ENCODE data around the gene PBX2. TPM values are rescaled to one million over a fixed set of nuclear protein-coding genes. Genes with fewer than 3 reads are reported as not detected.

Gene PBX2
- total and polyA plus RNA-seq, 2 experiments from 2014 or later, result 3.1 to 25.4 TPM

GRCh38 chr6:32218167-32218566, 28.2 kb upstream of the PBX2 start:
- Histone ChIP-seq H3F3A (ENCODE audit: insufficient read depth) (no peaks in the 10 kb centered on the region), H3K9ac (no peak overlapping the region), H3K4me1 (ENCODE audit: insufficient read depth) (no peaks in the 10 kb centered on the region), H3K27ac (no peak overlapping the region), H3K27me3 (replicated peaks; ENCODE audit: insufficient read depth) (no peaks in the 10 kb centered on the region), H3K9me2 (ENCODE audit: insufficient read depth) (no peaks in the 10 kb centered on the region), H4K20me1 (ENCODE audit: insufficient read depth) (no peaks in the 10 kb centered on the region), H3K9me3 (ENCODE audit: low read depth) (no peaks in the 10 kb centered on the region), H3K4me3 (no peak overlapping the region), H3K79me2 (ENCODE audit: insufficient read depth) (no peaks in the 10 kb centered on the region), H3K4me2 (ENCODE audit: unreplicated experiment) (no peak overlapping the region), H3K36me3 (ENCODE audit: low read depth) (no peaks in the 10 kb centered on the region), H2AFZ (no peak overlapping the region)
- no peak for TF ChIP-seq EZH2phosphoT487 (IDR thresholded peaks at IDR 0.05; ENCODE audit: insufficient read depth, low read depth)
- no peak for TF ChIP-seq EZH2 (IDR thresholded peaks at IDR 0.05; ENCODE audit: insufficient read depth, poor library complexity, severe bottlenecking)
- 53% methylated on average over 7 of the region's 7 CpGs for WGBS, 2 experiments (ENCODE audit: low coverage in 1 of 2, low lambda C conversion rate in 2 of 2, missing lambda C conversion rate in 2 of 2)
- in situ Hi-C loops (cut with MboI), result no loop called here
- DNase-seq, result no peak

DNA sequence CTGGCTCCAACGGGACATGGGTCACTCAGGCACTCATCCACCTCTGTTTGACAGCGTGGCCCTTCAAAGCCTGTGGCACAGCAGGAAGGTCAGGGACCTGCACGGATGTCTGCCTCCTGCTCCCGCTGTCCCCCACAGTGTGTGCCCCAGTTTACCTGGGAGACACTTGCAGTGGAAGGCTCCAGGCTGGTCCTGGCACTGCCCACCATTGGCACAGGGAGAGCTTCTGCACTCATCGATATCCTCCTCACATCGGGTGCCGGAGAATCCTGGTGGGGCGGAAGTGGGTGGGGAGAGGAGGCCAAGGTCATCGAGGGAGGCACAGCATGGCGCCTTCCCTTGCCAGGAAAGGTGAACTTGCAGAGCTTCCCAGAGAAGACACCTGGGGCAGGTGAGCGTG, 27.0 kb upstream of the PBX2 start:
- Histone ChIP-seq H3K9me3 (ENCODE audit: low read depth) (no peaks in the 10 kb centered on the region), H3K4me2 (ENCODE audit: unreplicated experiment) (no peak overlapping the region), H4K20me1 (ENCODE audit: insufficient read depth) (no peaks in the 10 kb centered on the region), H3F3A (ENCODE audit: insufficient read depth) (no peaks in the 10 kb centered on the region), H3K36me3 (ENCODE audit: low read depth) (no peaks in the 10 kb centered on the region), H3K4me3 (no peak overlapping the region), H3K9ac (no peak overlapping the region), H2AFZ (no peak overlapping the region), H3K27me3 (replicated peaks; ENCODE audit: insufficient read depth) (no peaks in the 10 kb centered on the region), H3K4me1 (ENCODE audit: insufficient read depth) (no peaks in the 10 kb centered on the region), H3K79me2 (ENCODE audit: insufficient read depth) (no peaks in the 10 kb centered on the region), H3K9me2 (ENCODE audit: insufficient read depth) (no peaks in the 10 kb centered on the region), H3K27ac (no peak overlapping the region)
- in situ Hi-C loops (cut with MboI), result no loop called here
- DNase-seq, result no peak
- WGBS, 2 experiments (ENCODE audit: low coverage in 1 of 2, low lambda C conversion rate in 2 of 2, missing lambda C conversion rate in 2 of 2), result 70 to 72% methylated on average over 11 of the region's 11 CpGs
- TF ChIP-seq EZH2phosphoT487 (IDR thresholded peaks at IDR 0.05; ENCODE audit: insufficient read depth, low read depth), result no peak
- TF ChIP-seq EZH2 (IDR thresholded peaks at IDR 0.05; ENCODE audit: insufficient read depth, poor library complexity, severe bottlenecking), result no peak

DNA sequence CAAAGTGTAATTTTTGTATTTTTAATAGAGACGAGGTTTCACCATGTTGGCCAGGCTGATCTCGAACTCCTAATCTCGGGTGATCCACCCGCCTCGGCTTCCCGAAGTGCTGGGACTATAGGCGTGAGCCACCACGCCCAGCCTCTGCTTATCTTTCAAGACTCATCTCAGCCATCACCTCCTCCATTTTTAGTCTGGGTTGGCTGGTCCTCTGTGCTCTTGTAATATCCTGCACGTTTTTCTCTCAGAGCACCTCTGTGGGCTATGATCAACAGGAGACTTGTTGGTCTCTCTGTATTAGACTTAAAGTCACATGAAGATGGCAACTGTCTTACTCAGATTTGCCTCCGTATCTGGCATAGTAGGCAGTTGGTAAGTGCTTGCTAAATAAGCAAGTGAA, 26.3 kb upstream of the PBX2 start:
- Histone ChIP-seq H3K79me2 (ENCODE audit: insufficient read depth) (no peaks in the 10 kb centered on the region), H3K27me3 (replicated peaks; ENCODE audit: insufficient read depth) (no peaks in the 10 kb centered on the region), H3K4me2 (ENCODE audit: unreplicated experiment) (no peak overlapping the region), H3K36me3 (ENCODE audit: low read depth) (no peaks in the 10 kb centered on the region), H2AFZ (no peak overlapping the region), H3K27ac (no peak overlapping the region), H3K4me1 (ENCODE audit: insufficient read depth) (no peaks in the 10 kb centered on the region), H3K9me2 (ENCODE audit: insufficient read depth) (no peaks in the 10 kb centered on the region), H3K4me3 (no peak overlapping the region), H4K20me1 (ENCODE audit: insufficient read depth) (no peaks in the 10 kb centered on the region), H3K9ac (no peak overlapping the region), H3K9me3 (ENCODE audit: low read depth) (no peaks in the 10 kb centered on the region), H3F3A (ENCODE audit: insufficient read depth) (no peaks in the 10 kb centered on the region)
- whole genome bisulfite sequencing, 2 experiments (ENCODE audit: low coverage in 1 of 2, low lambda C conversion rate in 2 of 2, missing lambda C conversion rate in 2 of 2), result 50 to 58% methylated on average over 10 of the region's 10 CpGs
- no peak for TF ChIP-seq EZH2 (IDR thresholded peaks at IDR 0.05; ENCODE audit: insufficient read depth, poor library complexity, severe bottlenecking)
- TF ChIP-seq EZH2phosphoT487 (IDR thresholded peaks at IDR 0.05; ENCODE audit: insufficient read depth, low read depth), result no peak
- in situ Hi-C loops (cut with MboI), result no loop called here
- DNase-seq, result no peak

GRCh38 chr6:32215617-32216016, 25.6 kb upstream of the PBX2 start:
- no peaks in the 10 kb centered on the region for H3K79me2 ChIP-seq (ENCODE audit: insufficient read depth)
- no peaks in the 10 kb centered on the region for H3K4me1 ChIP-seq (ENCODE audit: insufficient read depth)
- H2AFZ ChIP-seq, result no peak overlapping the region
- H4K20me1 ChIP-seq (ENCODE audit: insufficient read depth), result no peaks in the 10 kb centered on the region
- H3K36me3 ChIP-seq (ENCODE audit: low read depth), result no peaks in the 10 kb centered on the region
- H3K4me3 ChIP-seq, result no peak overlapping the region
- H3K27ac ChIP-seq, result no peak overlapping the region
- TF ChIP-seq EZH2phosphoT487 (IDR thresholded peaks at IDR 0.05; ENCODE audit: insufficient read depth, low read depth) (no peak), EZH2 (IDR thresholded peaks at IDR 0.05; ENCODE audit: insufficient read depth, poor library complexity, severe bottlenecking) (no peak)
- no peak overlapping the region for H3K4me2 ChIP-seq (ENCODE audit: unreplicated experiment)
- no peak overlapping the region for H3K9ac ChIP-seq
- H3F3A ChIP-seq (ENCODE audit: insufficient read depth), result no peaks in the 10 kb centered on the region
- H3K9me3 ChIP-seq (ENCODE audit: low read depth), result no peaks in the 10 kb centered on the region
- in situ Hi-C loops (cut with MboI), result no loop called here
- no peaks in the 10 kb centered on the region for H3K9me2 ChIP-seq (ENCODE audit: insufficient read depth)
- DNase-seq, result no peak
- no peaks in the 10 kb centered on the region for H3K27me3 ChIP-seq (replicated peaks; ENCODE audit: insufficient read depth)
- 71 to 82% methylated on average over 4 of the region's 4 CpGs for WGBS, 2 experiments (ENCODE audit: low coverage in 1 of 2, low lambda C conversion rate in 2 of 2, missing lambda C conversion rate in 2 of 2)

DNA sequence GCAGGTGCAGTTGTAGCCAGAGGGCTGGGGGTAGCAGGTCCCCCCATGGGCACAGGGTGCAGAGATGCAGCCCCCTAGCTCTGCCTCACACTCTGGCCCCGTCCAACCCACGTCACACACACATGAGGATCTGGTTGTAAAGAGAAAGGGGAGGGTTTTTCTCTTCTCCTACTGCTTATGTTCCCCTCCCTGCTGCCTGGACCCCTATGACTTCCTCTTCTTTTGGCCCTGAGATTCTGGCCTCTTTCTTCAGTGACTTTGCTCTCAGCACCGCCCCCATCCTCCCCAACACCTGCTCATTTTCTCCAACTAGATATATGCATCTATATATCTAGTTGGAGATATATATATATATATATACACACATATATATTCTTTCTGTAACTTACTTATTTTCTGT, 24.1 kb upstream of the PBX2 start:
- Histone ChIP-seq H4K20me1 (ENCODE audit: insufficient read depth) (no peaks in the 10 kb centered on the region), H3K27me3 (replicated peaks; ENCODE audit: insufficient read depth) (no peaks in the 10 kb centered on the region)
- WGBS, 2 experiments (ENCODE audit: low coverage in 1 of 2, low lambda C conversion rate in 2 of 2, missing lambda C conversion rate in 2 of 2), result 38 to 45% methylated on average over 3 of the region's 3 CpGs

More for the DNA sequence above, 24.1 kb upstream of the PBX2 start:
- in situ Hi-C loops (cut with MboI), result no loop called here
- H3K4me1 ChIP-seq (ENCODE audit: insufficient read depth), result no peaks in the 10 kb centered on the region
- H3K79me2 ChIP-seq (ENCODE audit: insufficient read depth), result no peaks in the 10 kb centered on the region
- H2AFZ ChIP-seq, result no peak overlapping the region
- no peak overlapping the region for H3K4me3 ChIP-seq
- H3K27ac ChIP-seq, result no peak overlapping the region
- no peaks in the 10 kb centered on the region for H3K36me3 ChIP-seq (ENCODE audit: low read depth)
- H3F3A ChIP-seq (ENCODE audit: insufficient read depth), result no peaks in the 10 kb centered on the region
- no peak overlapping the region for H3K9ac ChIP-seq
- H3K9me2 ChIP-seq (ENCODE audit: insufficient read depth), result no peaks in the 10 kb centered on the region
- no peak for DNase-seq
- TF ChIP-seq EZH2 (IDR thresholded peaks at IDR 0.05; ENCODE audit: insufficient read depth, poor library complexity, severe bottlenecking) (no peak), EZH2phosphoT487 (IDR thresholded peaks at IDR 0.05; ENCODE audit: insufficient read depth, low read depth) (no peak)
- H3K4me2 ChIP-seq (ENCODE audit: unreplicated experiment), result no peak overlapping the region
- H3K9me3 ChIP-seq (ENCODE audit: low read depth), result no peaks in the 10 kb centered on the region
